HepG2 (cell line): ENCODE data around the gene LENEP. TPM values are rescaled to one million over a fixed set of nuclear protein-coding genes. Genes with fewer than 3 reads are reported as not detected.
A peak's percentile ranks its signal among the peaks of the same experiment; 100 is the strongest.

Experiments used
- MEIS1 ChIP-seq: sonication (generic); formaldehyde crosslinking; IDR thresholded peaks from 2 replicates; pipeline ENCODE4 v1.9.0; 2021; ENCODE audit warnings: mild to moderate bottlenecking, missing genetic modification reagents, moderate library complexity, borderline replicate concordance
- POGZ ChIP-seq: sonication (generic); formaldehyde crosslinking; IDR thresholded peaks from 2 replicates; pipeline ENCODE4 v1.4.0; 2020; ENCODE audit warnings: mild to moderate bottlenecking, missing genetic modification reagents
- RBFOX2 ChIP-seq: fragments of 200-400 bp; formaldehyde crosslinking; IDR thresholded peaks from 2 replicates; pipeline ENCODE4 v1.6.1; 2017; ENCODE audit warnings: low read depth, mild to moderate bottlenecking, low read length
- TP53 ChIP-seq: sonication (generic); formaldehyde crosslinking; conservative IDR thresholded peaks from 2 replicates; pipeline ENCODE4 v1.4.0; 2020; ENCODE audit warnings: missing genetic modification reagents
- ZIK1 ChIP-seq: sonication (generic); formaldehyde crosslinking; IDR thresholded peaks from 2 replicates; pipeline ENCODE4 v1.5.0; 2020; ENCODE audit warnings: mild to moderate bottlenecking, low read depth, missing genetic modification reagents, borderline replicate concordance
- ZNF280B ChIP-seq: sonication (generic); formaldehyde crosslinking; IDR thresholded peaks from 2 replicates; pipeline ENCODE4 v1.5.0; 2020; ENCODE audit warnings: missing genetic modification reagents, mild to moderate bottlenecking, borderline replicate concordance
- ZNF510 ChIP-seq: sonication (generic); formaldehyde crosslinking; IDR thresholded peaks from 2 replicates; pipeline ENCODE4 v1.4.0; 2020; ENCODE audit warnings: low read depth, mild to moderate bottlenecking, missing genetic modification reagents
- ZNF724P ChIP-seq: sonication (generic); formaldehyde crosslinking; IDR thresholded peaks from 2 replicates; pipeline ENCODE4 v1.8.0; 2022; ENCODE audit warnings: missing genetic modification reagents, borderline replicate concordance
- ZNF777 ChIP-seq: sonication (generic); formaldehyde crosslinking; IDR thresholded peaks from 2 replicates; pipeline ENCODE4 v1.4.0; 2020; ENCODE audit warnings: missing genetic modification reagents
- ZNF850 ChIP-seq: sonication (generic); formaldehyde crosslinking; conservative IDR thresholded peaks from 2 replicates; pipeline ENCODE4 v1.9.0; 2021; ENCODE audit warnings: mild to moderate bottlenecking, missing genetic modification reagents
- polyA plus RNA-seq, 8 experiments: library from polyadenylated mRNA; depleted of rRNA in 3 of 8; stranded (reverse) in 7 of 8; unstranded in 1 of 8; fragments of >200 nt; fragmentation: Illumina TruSeq in 4 of 8; extraction: Trizol in 4 of 8; gene quantifications; 2 replicates each; pipeline versions ENCODE4 v1.2.1 to v1.2.3, GENCODE V29; 2011 to 2016; ENCODE audit warnings: low read depth in 4 of 8, missing spikeins in 1 of 8, mixed read lengths in 1 of 8; ENCODE audit not compliant: insufficient read depth in 1 of 8
- total RNA-seq, 5 experiments: library from RNA; depleted of rRNA; stranded (reverse); fragments of >200 nt; fragmentation: Illumina TruSeq; extraction: Trizol; gene quantifications; 2 replicates each; pipeline ENCODE4 v1.2.3, GENCODE V29; 2016; ENCODE audit warnings: low read depth in 1 of 5
- TF ChIP-seq, protein P1 (sequence below): sonication (generic); formaldehyde crosslinking; IDR thresholded peaks from 2 replicates; pipeline ENCODE4 v1.5.0; 2020; ENCODE audit warnings: mild to moderate bottlenecking, missing genetic modification reagents
- TF ChIP-seq, protein P2 (sequence below), 2 experiments: fragments of 450-650 bp in 1 of 2; sonication (generic) in 1 of 2; formaldehyde crosslinking in 1 of 2; IDR thresholded peaks; 2 replicates each; pipeline versions ENCODE4 v1.6.1 to v1.8.0; 2016 to 2022; ENCODE audit warnings: antibody characterized with exemption in 1 of 2, mild to moderate bottlenecking in 1 of 2, missing genetic modification reagents in 1 of 2
- TF ChIP-seq, protein P3 (sequence below): IDR thresholded peaks from 2 replicates; pipeline ENCODE4 v1.6.1; 2016; ENCODE audit warnings: low read depth, control low read depth

Gene LENEP
- total and polyA plus RNA-seq, 2 of the 13 experiments (the other 11 are each of a cell fraction or from before 2014, with no cell fraction given): 0.29 TPM; not detected in 1

DNA sequence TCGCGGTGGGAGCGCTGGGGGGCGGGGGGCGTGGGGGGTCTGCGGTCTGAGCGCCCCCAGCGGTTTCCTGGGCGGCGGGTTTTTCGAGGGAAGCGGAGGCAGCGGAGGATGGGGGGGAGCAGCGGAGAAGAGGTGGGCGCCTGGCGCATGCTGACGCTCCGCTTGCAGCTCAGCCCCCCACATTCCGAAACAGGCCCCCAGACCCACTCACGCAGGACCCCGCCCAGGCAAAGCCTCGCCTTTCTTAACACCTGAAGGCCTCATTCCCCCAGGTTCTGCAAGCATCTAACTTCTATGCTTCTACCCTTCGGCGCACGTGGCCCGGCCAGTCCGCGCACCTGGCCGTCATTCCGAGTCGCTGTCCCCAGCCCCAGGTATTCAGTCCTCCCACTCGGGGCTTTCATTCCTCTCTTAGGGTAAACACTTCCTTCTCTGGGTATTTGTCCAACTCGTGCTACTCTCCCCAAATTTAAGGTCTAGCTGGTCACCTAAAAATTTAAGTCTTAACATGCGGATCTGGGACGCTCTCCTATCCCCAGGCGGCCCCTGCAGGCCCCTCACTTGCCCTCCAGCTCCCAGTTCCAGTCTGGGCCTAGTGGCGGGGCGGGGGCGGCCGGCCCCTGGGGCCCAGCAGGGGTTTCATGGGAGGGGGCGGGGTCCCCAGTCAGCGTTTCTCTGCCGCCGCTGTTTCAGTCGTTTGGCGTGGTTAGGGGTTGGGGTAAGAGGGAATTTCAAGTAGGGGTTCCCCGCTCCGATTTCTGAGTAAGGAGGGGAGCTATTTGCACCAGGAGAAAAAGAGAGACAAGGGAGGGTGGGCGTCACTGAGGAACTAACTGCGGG lies 6.4 kb downstream of the LENEP start (continued):
- TF ChIP-seq ZNF724P (CRISPR knock-in tag) (0 out of 2 replicates have a peak, but pooled peaks have one; percentile 16), POGZ (CRISPR knock-in tag) (no peak), RBFOX2 (no peak; the same call in 1 of the 2 replicates), ZNF777 (CRISPR knock-in tag) (no peak), TP53 (CRISPR knock-in tag) (no peak; the same call in 1 of the 2 replicates), ZNF850 (no peak), MEIS1 (no peak), ZIK1 (CRISPR knock-in tag) (no peak), ZNF280B (CRISPR knock-in tag) (no peak), ZNF510 (CRISPR knock-in tag) (no peak)
- TF ChIP-seq, protein P1, sequence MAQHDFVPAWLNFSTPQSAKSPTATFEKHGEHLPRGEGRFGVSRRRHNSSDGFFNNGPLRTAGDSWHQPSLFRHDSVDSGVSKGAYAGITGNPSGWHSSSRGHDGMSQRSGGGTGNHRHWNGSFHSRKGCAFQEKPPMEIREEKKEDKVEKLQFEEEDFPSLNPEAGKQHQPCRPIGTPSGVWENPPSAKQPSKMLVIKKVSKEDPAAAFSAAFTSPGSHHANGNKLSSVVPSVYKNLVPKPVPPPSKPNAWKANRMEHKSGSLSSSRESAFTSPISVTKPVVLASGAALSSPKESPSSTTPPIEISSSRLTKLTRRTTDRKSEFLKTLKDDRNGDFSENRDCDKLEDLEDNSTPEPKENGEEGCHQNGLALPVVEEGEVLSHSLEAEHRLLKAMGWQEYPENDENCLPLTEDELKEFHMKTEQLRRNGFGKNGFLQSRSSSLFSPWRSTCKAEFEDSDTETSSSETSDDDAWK (CRISPR knock-in tag): no peak
- TF ChIP-seq, protein P2, sequence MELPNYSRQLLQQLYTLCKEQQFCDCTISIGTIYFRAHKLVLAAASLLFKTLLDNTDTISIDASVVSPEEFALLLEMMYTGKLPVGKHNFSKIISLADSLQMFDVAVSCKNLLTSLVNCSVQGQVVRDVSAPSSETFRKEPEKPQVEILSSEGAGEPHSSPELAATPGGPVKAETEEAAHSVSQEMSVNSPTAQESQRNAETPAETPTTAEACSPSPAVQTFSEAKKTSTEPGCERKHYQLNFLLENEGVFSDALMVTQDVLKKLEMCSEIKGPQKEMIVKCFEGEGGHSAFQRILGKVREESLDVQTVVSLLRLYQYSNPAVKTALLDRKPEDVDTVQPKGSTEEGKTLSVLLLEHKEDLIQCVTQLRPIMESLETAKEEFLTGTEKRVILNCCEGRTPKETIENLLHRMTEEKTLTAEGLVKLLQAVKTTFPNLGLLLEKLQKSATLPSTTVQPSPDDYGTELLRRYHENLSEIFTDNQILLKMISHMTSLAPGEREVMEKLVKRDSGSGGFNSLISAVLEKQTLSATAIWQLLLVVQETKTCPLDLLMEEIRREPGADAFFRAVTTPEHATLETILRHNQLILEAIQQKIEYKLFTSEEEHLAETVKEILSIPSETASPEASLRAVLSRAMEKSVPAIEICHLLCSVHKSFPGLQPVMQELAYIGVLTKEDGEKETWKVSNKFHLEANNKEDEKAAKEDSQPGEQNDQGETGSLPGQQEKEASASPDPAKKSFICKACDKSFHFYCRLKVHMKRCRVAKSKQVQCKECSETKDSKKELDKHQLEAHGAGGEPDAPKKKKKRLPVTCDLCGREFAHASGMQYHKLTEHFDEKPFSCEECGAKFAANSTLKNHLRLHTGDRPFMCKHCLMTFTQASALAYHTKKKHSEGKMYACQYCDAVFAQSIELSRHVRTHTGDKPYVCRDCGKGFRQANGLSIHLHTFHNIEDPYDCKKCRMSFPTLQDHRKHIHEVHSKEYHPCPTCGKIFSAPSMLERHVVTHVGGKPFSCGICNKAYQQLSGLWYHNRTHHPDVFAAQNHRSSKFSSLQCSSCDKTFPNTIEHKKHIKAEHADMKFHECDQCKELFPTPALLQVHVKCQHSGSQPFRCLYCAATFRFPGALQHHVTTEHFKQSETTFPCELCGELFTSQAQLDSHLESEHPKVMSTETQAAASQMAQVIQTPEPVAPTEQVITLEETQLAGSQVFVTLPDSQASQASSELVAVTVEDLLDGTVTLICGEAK (IDR thresholded peaks at IDR 0.05): no peak
- TF ChIP-seq, protein P2 (CRISPR knock-in tag; IDR thresholded peaks at IDR 0.05): no peak
- TF ChIP-seq, protein P3, sequence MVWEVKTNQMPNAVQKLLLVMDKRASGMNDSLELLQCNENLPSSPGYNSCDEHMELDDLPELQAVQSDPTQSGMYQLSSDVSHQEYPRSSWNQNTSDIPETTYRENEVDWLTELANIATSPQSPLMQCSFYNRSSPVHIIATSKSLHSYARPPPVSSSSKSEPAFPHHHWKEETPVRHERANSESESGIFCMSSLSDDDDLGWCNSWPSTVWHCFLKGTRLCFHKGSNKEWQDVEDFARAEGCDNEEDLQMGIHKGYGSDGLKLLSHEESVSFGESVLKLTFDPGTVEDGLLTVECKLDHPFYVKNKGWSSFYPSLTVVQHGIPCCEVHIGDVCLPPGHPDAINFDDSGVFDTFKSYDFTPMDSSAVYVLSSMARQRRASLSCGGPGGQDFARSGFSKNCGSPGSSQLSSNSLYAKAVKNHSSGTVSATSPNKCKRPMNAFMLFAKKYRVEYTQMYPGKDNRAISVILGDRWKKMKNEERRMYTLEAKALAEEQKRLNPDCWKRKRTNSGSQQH (CRISPR knock-in tag): peak; percentile 20; the same call in 1 of the 2 replicates
